ENCODE data around the gene GABRB1.

The GABRB1 gene

GRCh38 chr4:47222276-47222675, 190.9 kb downstream of the GABRB1 start:
- H3K4me3 ChIP-seq (ENCODE audit: low read depth in 1 of 2, low read length in 1 of 2), result no peak overlapping the region
- no peaks in the 10 kb centered on the region for H3K9me3 ChIP-seq
- H3K27me3 ChIP-seq, result no peaks in the 10 kb centered on the region
- no peaks in the 10 kb centered on the region for H3K36me3 ChIP-seq
- no peaks in the 10 kb centered on the region for H3K4me1 ChIP-seq (ENCODE audit: control insufficient read depth in 1 of 2, insufficient read depth in 1 of 2, low read depth in 1 of 2, low read length in 1 of 2)
- H3K27ac ChIP-seq, result no peak overlapping the region
- no peak for TF ChIP-seq CTCF (IDR thresholded peaks at IDR 0.05)

- no peak for TF ChIP-seq CTCF (IDR thresholded peaks at IDR 0.05)
- H3K9me3 ChIP-seq, result no peaks in the 10 kb centered on the region
- H3K27ac ChIP-seq, result no peak overlapping the region
- H3K36me3 ChIP-seq, result no peaks in the 10 kb centered on the region
- no peaks in the 10 kb centered on the region for H3K27me3 ChIP-seq
- H3K4me3 ChIP-seq (ENCODE audit: low read depth in 1 of 2, low read length in 1 of 2), result no peak overlapping the region
- H3K4me1 ChIP-seq (ENCODE audit: control insufficient read depth in 1 of 2, insufficient read depth in 1 of 2, low read depth in 1 of 2, low read length in 1 of 2), result no peaks in the 10 kb centered on the region
Measured at GRCh38 chr4:47224361-47224760, 193.0 kb downstream of the GABRB1 start.

GRCh38 chr4:47235721-47236120, 204.4 kb downstream of the GABRB1 start:
- TF ChIP-seq CTCF (IDR thresholded peaks at IDR 0.05), result no peak
- Histone ChIP-seq H3K9me3 (no peaks in the 10 kb centered on the region), H3K27me3 (no peaks in the 10 kb centered on the region)

GRCh38 chr4:47238667-47239066, 207.3 kb downstream of the GABRB1 start:
- Histone ChIP-seq H3K4me1 (ENCODE audit: control insufficient read depth in 1 of 2, insufficient read depth in 1 of 2, low read depth in 1 of 2, low read length in 1 of 2) (no peaks in the 10 kb centered on the region), H3K36me3 (no peaks in the 10 kb centered on the region), H3K27ac (no peak overlapping the region), H3K4me3 (ENCODE audit: low read depth in 1 of 2, low read length in 1 of 2) (no peak overlapping the region), H3K27me3 (no peaks in the 10 kb centered on the region), H3K9me3 (no peaks in the 10 kb centered on the region)
- TF ChIP-seq CTCF (IDR thresholded peaks at IDR 0.05), result no peak

More at GRCh38 chr4:47235721-47236120, 204.4 kb downstream of the GABRB1 start:
- Histone ChIP-seq H3K4me1 (ENCODE audit: control insufficient read depth in 1 of 2, insufficient read depth in 1 of 2, low read depth in 1 of 2, low read length in 1 of 2) (no peaks in the 10 kb centered on the region), H3K4me3 (ENCODE audit: low read depth in 1 of 2, low read length in 1 of 2) (no peak overlapping the region), H3K27ac (no peak overlapping the region), H3K36me3 (no peaks in the 10 kb centered on the region)

GRCh38 chr4:47239649-47240048, 208.3 kb downstream of the GABRB1 start:
- Histone ChIP-seq H3K27ac (no peak overlapping the region), H3K4me3 (ENCODE audit: low read depth in 1 of 2, low read length in 1 of 2) (no peak overlapping the region), H3K27me3 (no peaks in the 10 kb centered on the region), H3K4me1 (ENCODE audit: control insufficient read depth in 1 of 2, insufficient read depth in 1 of 2, low read depth in 1 of 2, low read length in 1 of 2) (no peaks in the 10 kb centered on the region), H3K9me3 (no peaks in the 10 kb centered on the region), H3K36me3 (no peaks in the 10 kb centered on the region)
- TF ChIP-seq CTCF (IDR thresholded peaks at IDR 0.05), result no peak

Measured in neutrophil (primary cell).